OCI-LY1 (cell line): ENCODE measurements around the gene LCE1B.

Experiments
- H2AFZ ChIP-seq: fragments of 200-600 bp; sonication (generic), shearing (Covaris generic); 2 replicates; pipeline ENCODE4 v1.6.0; 2014; ENCODE audit warnings: antibody characterized with exemption, mild to moderate bottlenecking, low read length
- H3F3A ChIP-seq: fragments of 200-600 bp; sonication (generic), shearing (Covaris generic); 2 replicates; pipeline ENCODE4 v1.6.0; 2014; ENCODE audit warnings: mild to moderate bottlenecking, antibody characterized with exemption, low read length, moderate library complexity; ENCODE audit not compliant: insufficient read depth
- H3K27ac ChIP-seq: fragments of 200-600 bp; sonication (generic); 2 replicates; pipeline ENCODE4 v1.5.1; 2014; ENCODE audit warnings: low read length, mixed run types, mild to moderate bottlenecking, low read depth; ENCODE audit not compliant: poor library complexity, severe bottlenecking
- H3K27me3 ChIP-seq: fragments of 200-600 bp; sonication (generic); 2 replicates; pipeline ENCODE4 v1.6.0; 2014; ENCODE audit warnings: antibody characterized with exemption, mild to moderate bottlenecking, low read length, moderate library complexity; ENCODE audit not compliant: insufficient read depth
- H3K36me3 ChIP-seq: fragments of 200-600 bp; sonication (generic); 2 replicates; pipeline ENCODE4 v1.6.1; 2014; ENCODE audit warnings: mild to moderate bottlenecking, antibody characterized with exemption, low read length, moderate library complexity, mixed read lengths; ENCODE audit not compliant: insufficient read depth
- H3K4me1 ChIP-seq: fragments of 200-600 bp; sonication (generic); 2 replicates; pipeline ENCODE4 v1.5.1; 2014; ENCODE audit warnings: mild to moderate bottlenecking, low read length, moderate library complexity; ENCODE audit not compliant: insufficient read depth, severe bottlenecking
- H3K4me2 ChIP-seq: fragments of 200-600 bp; sonication (generic), shearing (Covaris generic); 2 replicates; pipeline ENCODE4 v1.6.1; 2014; ENCODE audit warnings: low read length
- H3K4me3 ChIP-seq: fragments of 200-600 bp; sonication (generic); 2 replicates; pipeline ENCODE4 v1.5.1; 2014; ENCODE audit warnings: low read length, low read depth, mild to moderate bottlenecking, mixed read lengths; ENCODE audit not compliant: poor library complexity, severe bottlenecking
- H3K79me2 ChIP-seq: fragments of 200-600 bp; shearing (Covaris generic); 2 replicates; pipeline ENCODE4 v1.6.1; 2016; ENCODE audit warnings: mixed run types, low read length, mixed read lengths; ENCODE audit not compliant: insufficient read depth
- H3K9ac ChIP-seq: fragments of 200-600 bp; sonication (generic), shearing (Covaris generic); 2 replicates; pipeline ENCODE4 v1.6.1; 2014; ENCODE audit warnings: mild to moderate bottlenecking, low read length, mixed read lengths
- H3K9me2 ChIP-seq: fragments of 200-600 bp; sonication (generic), shearing (Covaris generic); 2 replicates; pipeline ENCODE4 v1.6.1; 2014; ENCODE audit warnings: low read depth, mild to moderate bottlenecking, low read length, mixed read lengths
- H3K9me3 ChIP-seq: fragments of 200-600 bp; shearing (Covaris generic); 2 replicates; pipeline ENCODE4 v1.6.1; 2014; ENCODE audit warnings: low read length, mixed read lengths
- H4K20me1 ChIP-seq: fragments of 200-600 bp; sonication (generic), shearing (Covaris generic); 2 replicates; pipeline ENCODE4 v1.6.0; 2016; ENCODE audit warnings: mild to moderate bottlenecking, low read length; ENCODE audit not compliant: insufficient read depth
- EZH2 ChIP-seq: fragments of 200-600 bp; sonication (generic), shearing (Covaris generic); IDR thresholded peaks from 2 replicates; pipeline ENCODE4 v1.8.0; 2017; ENCODE audit warnings: borderline replicate concordance, mixed run types, mild to moderate bottlenecking, antibody characterized with exemption, low read length, moderate library complexity, mixed read lengths
- TF ChIP-seq, protein P1 (sequence below): fragments of 200-600 bp; sonication (generic), shearing (Covaris generic); IDR thresholded peaks from 2 replicates; pipeline ENCODE4 v1.5.1; 2017; ENCODE audit warnings: mild to moderate bottlenecking, antibody characterized with exemption, low read length, moderate library complexity, mixed read lengths

The LCE1B gene, protein sequence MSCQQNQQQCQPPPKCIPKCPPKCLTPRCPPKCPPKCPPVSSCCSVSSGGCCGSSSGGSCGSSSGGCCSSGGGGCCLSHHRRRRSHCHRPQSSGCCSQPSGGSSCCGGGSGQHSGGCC

DNA sequence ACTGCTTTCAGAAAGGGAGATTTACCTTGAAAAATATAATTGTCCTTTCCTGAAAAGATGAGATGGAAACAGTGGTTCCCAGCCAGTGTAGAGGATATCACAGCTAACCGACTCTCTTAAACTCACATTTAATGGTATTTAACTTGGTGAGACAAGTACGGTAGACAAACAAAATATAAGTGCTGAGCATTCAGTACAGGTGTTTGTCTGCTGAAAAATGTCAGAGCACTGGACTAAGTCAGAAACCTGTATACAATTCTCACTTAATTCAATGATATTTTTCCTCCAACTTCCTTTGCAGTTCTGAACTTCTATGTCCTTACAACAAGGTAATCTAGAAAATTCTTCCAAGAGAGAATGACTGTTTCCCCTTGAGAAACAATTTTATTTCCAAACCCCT lies at the start of gene LCE1B:
TSS of gene LCE1B (plus strand) at position 301 of the 400 bp plus-strand sequence. CDS start 476 bp downstream, outside the sequence.
- no peaks in the 10 kb centered on the region for H3K9me3 ChIP-seq
- no peak within 1 kb of the TSS for H3K4me2 ChIP-seq
- no peaks in the 10 kb centered on the region for H3K27me3 ChIP-seq
- TF ChIP-seq EZH2 = no peak
- TF ChIP-seq, protein P1, sequence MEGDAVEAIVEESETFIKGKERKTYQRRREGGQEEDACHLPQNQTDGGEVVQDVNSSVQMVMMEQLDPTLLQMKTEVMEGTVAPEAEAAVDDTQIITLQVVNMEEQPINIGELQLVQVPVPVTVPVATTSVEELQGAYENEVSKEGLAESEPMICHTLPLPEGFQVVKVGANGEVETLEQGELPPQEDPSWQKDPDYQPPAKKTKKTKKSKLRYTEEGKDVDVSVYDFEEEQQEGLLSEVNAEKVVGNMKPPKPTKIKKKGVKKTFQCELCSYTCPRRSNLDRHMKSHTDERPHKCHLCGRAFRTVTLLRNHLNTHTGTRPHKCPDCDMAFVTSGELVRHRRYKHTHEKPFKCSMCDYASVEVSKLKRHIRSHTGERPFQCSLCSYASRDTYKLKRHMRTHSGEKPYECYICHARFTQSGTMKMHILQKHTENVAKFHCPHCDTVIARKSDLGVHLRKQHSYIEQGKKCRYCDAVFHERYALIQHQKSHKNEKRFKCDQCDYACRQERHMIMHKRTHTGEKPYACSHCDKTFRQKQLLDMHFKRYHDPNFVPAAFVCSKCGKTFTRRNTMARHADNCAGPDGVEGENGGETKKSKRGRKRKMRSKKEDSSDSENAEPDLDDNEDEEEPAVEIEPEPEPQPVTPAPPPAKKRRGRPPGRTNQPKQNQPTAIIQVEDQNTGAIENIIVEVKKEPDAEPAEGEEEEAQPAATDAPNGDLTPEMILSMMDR = no peak
- no peak within 1 kb of the TSS for H3K9ac ChIP-seq
- H3K9me2 ChIP-seq = no peaks in the 10 kb centered on the region
- no peak within 1 kb of the TSS for H3K4me3 ChIP-seq
- H3K27ac ChIP-seq = no peak within 1 kb of the TSS
- no peaks in the 10 kb centered on the region for H3K79me2 ChIP-seq
- no peaks in the 10 kb centered on the region for H4K20me1 ChIP-seq
- no peaks in the 10 kb centered on the region for H3K36me3 ChIP-seq
- no peaks in the 10 kb centered on the region for H3F3A ChIP-seq
- no peaks in the 10 kb centered on the region for H3K4me1 ChIP-seq
- no peak within 1 kb of the TSS for H2AFZ ChIP-seq

DNA sequence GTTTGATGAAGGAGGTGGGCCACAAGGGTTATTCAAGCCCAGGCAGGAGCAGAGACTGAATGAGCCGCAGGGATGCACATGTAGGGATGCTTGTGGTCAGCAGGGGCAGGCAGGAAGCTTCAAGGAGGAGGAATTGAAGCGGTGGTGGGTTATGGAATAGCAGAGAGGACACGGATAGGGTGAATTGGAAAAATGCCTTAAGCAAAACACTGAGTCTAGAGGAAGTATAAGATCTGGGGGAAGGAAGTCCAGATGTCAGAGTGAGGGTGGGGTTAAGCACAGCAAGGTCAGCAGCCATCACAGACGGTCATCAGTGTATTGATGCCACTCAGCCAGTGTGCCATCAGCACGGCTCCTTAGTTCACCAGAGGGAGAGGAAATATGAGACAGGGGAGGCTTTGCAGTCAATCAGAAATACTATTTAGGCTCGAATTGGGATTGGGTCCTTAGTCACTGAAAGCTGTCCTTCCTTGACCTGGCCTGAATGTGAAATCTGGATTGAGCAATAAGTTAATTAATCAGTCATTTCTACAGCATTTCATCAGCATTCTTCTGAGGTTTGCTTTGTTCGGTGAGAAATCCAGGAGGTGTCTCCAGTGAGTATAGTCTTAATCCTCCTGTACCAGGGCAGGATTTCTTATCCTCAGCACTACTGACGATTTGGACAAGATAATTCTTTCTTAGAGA lies 42.8 kb upstream of the LCE1B start:
- Histone ChIP-seq H3K4me3 (no peak overlapping the region), H3K9ac (no peak overlapping the region), H3K27ac (no peak overlapping the region), H3K9me2 (no peaks in the 10 kb centered on the region), H2AFZ (no peak overlapping the region), H4K20me1 (no peaks in the 10 kb centered on the region), H3K4me1 (no peaks in the 10 kb centered on the region), H3K9me3 (no peaks in the 10 kb centered on the region), H3F3A (no peaks in the 10 kb centered on the region), H3K4me2 (no peak overlapping the region), H3K79me2 (no peaks in the 10 kb centered on the region), H3K36me3 (no peaks in the 10 kb centered on the region), H3K27me3 (no peaks in the 10 kb centered on the region)
- TF ChIP-seq, protein P1 = no peak
- TF ChIP-seq EZH2 = no peak

DNA sequence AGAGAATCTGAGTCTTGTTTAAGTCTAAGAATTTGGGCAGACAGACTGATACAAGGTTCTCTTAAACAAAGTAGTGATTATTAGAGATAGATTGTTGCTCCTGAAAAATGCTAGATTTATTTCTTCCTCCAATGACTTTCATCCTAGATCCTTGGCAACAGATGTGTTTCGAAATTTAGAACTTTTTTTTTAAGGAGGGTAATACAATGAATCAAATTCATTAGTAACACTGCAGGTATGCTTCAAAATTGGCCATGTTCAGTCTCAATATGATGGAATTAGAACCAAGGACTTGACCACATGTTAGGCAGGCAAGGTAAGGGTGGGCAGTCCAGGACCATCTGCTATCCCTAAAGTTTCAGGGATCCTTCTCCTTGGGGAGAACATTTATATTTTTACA lies 41.4 kb upstream of the LCE1B start:
- no peaks in the 10 kb centered on the region for H3K9me2 ChIP-seq
- H4K20me1 ChIP-seq = no peaks in the 10 kb centered on the region
- no peaks in the 10 kb centered on the region for H3K36me3 ChIP-seq
- H3K9me3 ChIP-seq = no peaks in the 10 kb centered on the region
- H3K27ac ChIP-seq = no peak overlapping the region
- no peak overlapping the region for H2AFZ ChIP-seq
- no peaks in the 10 kb centered on the region for H3K27me3 ChIP-seq
- H3F3A ChIP-seq = no peaks in the 10 kb centered on the region
- no peak overlapping the region for H3K9ac ChIP-seq
- H3K4me3 ChIP-seq = no peak overlapping the region
- no peak for TF ChIP-seq EZH2
- TF ChIP-seq, protein P1 = no peak
- H3K79me2 ChIP-seq = no peaks in the 10 kb centered on the region
- no peaks in the 10 kb centered on the region for H3K4me1 ChIP-seq
- H3K4me2 ChIP-seq = no peak overlapping the region
